HL-60 (cell line): Measurements from ENCODE around the gene DNPH1.

Experiments used
- DNase-seq, 2 experiments: peaks; one replicate each; pipeline ENCODE4 v3.0.0-alpha.2; 2010 to 2020; ENCODE audit warnings: low read depth in 1 of 2, low spot score in 1 of 2
- H3K27ac ChIP-seq: fragments of 250-450 bp; sonication (Bioruptor Pico); replicated peaks from 2 replicates; pipeline ENCODE4 v1.5.1; 2020; ENCODE audit warnings: mild to moderate bottlenecking, moderate library complexity
- H3K27me3 ChIP-seq: fragments of 250-450 bp; sonication (Bioruptor Pico); 2 replicates; pipeline ENCODE4 v1.5.1; 2021; ENCODE audit warnings: mild to moderate bottlenecking, moderate library complexity; ENCODE audit not compliant: insufficient read depth, poor library complexity, severe bottlenecking
- H3K4me3 ChIP-seq: replicated peaks from 2 replicates; pipeline ENCODE4 v1.5.1; 2011; ENCODE audit warnings: mild to moderate bottlenecking, control low read depth, low read length; ENCODE audit not compliant: insufficient read depth
- CTCF ChIP-seq: IDR thresholded peaks from one replicate; pipeline ENCODE4 v1.5.1; 2011; ENCODE audit warnings: low read length, control low read depth, inconsistent platforms; ENCODE audit not compliant: insufficient read depth
- GABPA ChIP-seq: IDR thresholded peaks from 2 replicates; pipeline ENCODE4 v1.6.1; 2012; ENCODE audit warnings: low read depth
- POLR2AphosphoS5 ChIP-seq: IDR thresholded peaks from 2 replicates; pipeline ENCODE4 v1.6.1; 2012; ENCODE audit warnings: low read depth
- REST ChIP-seq: IDR thresholded peaks from 2 replicates; pipeline ENCODE4 v1.6.1; 2012; ENCODE audit warnings: low read depth; ENCODE audit not compliant: insufficient replicate concordance
- SPI1 ChIP-seq: IDR thresholded peaks from 2 replicates; pipeline ENCODE4 v1.6.1; 2012; ENCODE audit warnings: low read depth, mild to moderate bottlenecking, borderline replicate concordance

Gene DNPH1

GRCh38 chr6:43240950-43241349 lies 11.7 kb upstream of the DNPH1 start:
- no peak overlapping the region for H3K4me3 ChIP-seq
- no peak for TF ChIP-seq CTCF
- TF ChIP-seq REST, result no peak
- no peak for TF ChIP-seq SPI1
- no peak for TF ChIP-seq POLR2AphosphoS5
- TF ChIP-seq GABPA, result no peak
- H3K27ac ChIP-seq, result no peak overlapping the region
- no peak for DNase-seq
- peaks cover 29% of the 10 kb centered on the region for H3K27me3 ChIP-seq

- Histone ChIP-seq H3K27me3 (peaks cover 23% of the 10 kb centered on the region), H3K4me3 (no peak overlapping the region), H3K27ac (no peak overlapping the region)
- no peak for TF ChIP-seq POLR2AphosphoS5
- no peak for TF ChIP-seq SPI1
- TF ChIP-seq GABPA, result no peak
- TF ChIP-seq CTCF, result no peak
- no peak for TF ChIP-seq REST
- no peak for DNase-seq
These were observed 9.8 kb upstream of the DNPH1 start for GRCh38 chr6:43239054-43239453.

- no peak for DNase-seq
- Histone ChIP-seq H3K27ac (no peak overlapping the region), H3K27me3 (peaks cover 2% of the 10 kb centered on the region), H3K4me3 (no peak overlapping the region)
- TF ChIP-seq GABPA, result no peak
- TF ChIP-seq CTCF, result no peak
- no peak for TF ChIP-seq SPI1
- no peak for TF ChIP-seq POLR2AphosphoS5
- TF ChIP-seq REST, result no peak
These were observed 6.6 kb upstream of the DNPH1 start for GRCh38 chr6:43235841-43236240.
